Gastroesophageal sphincter (tissue), 4 donors: ENCODE measurements around the gene DAPK1. TPM values are rescaled to one million over a fixed set of nuclear protein-coding genes. Genes with fewer than 3 reads are reported as not detected.
A peak's percentile ranks its signal among the peaks of the same experiment; 100 is the strongest.

Experiments used
- ATAC-seq: fragments of 150-250 bp; one replicate; pipeline ENCODE4 v1.9.1; 2016; ENCODE audit warnings: mild to moderate bottlenecking, moderate library complexity
- H3K27ac ChIP-seq, 4 donors: fragments of 200-600 bp; sonication (generic) in 3 of 4; 1 replicate in 3 of 4; 2 replicates in 1 of 4; pipeline ENCODE4 v1.5.1; 2016 to 2019
- H3K27me3 ChIP-seq: fragments of 200-600 bp; sonication (generic); one replicate; pipeline ENCODE4 v1.5.1; 2019
- H3K36me3 ChIP-seq, 2 donors: fragments of 200-600 bp; sonication (generic); one replicate each; pipeline ENCODE4 v1.5.1; 2019; ENCODE audit warnings: control low read depth in 1 of 2
- H3K4me1 ChIP-seq, 3 donors: fragments of 200-600 bp; sonication (generic); 1 replicate in 2 of 3; 2 replicates in 1 of 3; pipeline ENCODE4 v1.5.1; 2016 to 2019; ENCODE audit warnings: control low read depth in 2 of 3
- H3K4me3 ChIP-seq, 2 donors: fragments of 200-600 bp; sonication (generic); one replicate each; pipeline ENCODE4 v1.5.1; 2019; ENCODE audit warnings: mild to moderate bottlenecking in 1 of 2, moderate library complexity in 1 of 2
- H3K9me3 ChIP-seq, 3 donors: fragments of 200-600 bp; sonication (generic); one replicate each; pipeline ENCODE4 v1.5.1; 2017 to 2019; ENCODE audit warnings: control low read depth in 2 of 3
- CTCF ChIP-seq, 4 experiments: fragments of 200-600 bp in 2 of 4; fragments of 450-650 bp in 2 of 4; sonication (generic) in 1 of 4; IDR thresholded peaks; one replicate each; pipeline ENCODE4 v1.5.1; 2017 to 2019; ENCODE audit warnings: antibody characterized with exemption in 4 of 4, mild to moderate bottlenecking in 2 of 4, moderate library complexity in 2 of 4
- EP300 ChIP-seq: sonication (generic); formaldehyde crosslinking; IDR thresholded peaks from one replicate; pipeline ENCODE4 v1.6.1; 2017; ENCODE audit warnings: antibody characterized with exemption, mild to moderate bottlenecking
- POLR2A ChIP-seq, 2 donors: fragments of 450-650 bp; IDR thresholded peaks; one replicate each; pipeline ENCODE4 v1.6.1; 2017; ENCODE audit warnings: antibody characterized with exemption in 2 of 2, mild to moderate bottlenecking in 2 of 2, moderate library complexity in 1 of 2
- POLR2AphosphoS5 ChIP-seq: sonication (generic); formaldehyde crosslinking; IDR thresholded peaks from one replicate; pipeline ENCODE4 v1.6.1; 2017; ENCODE audit warnings: antibody characterized with exemption
- WGBS, 2 donors: methylation state at CpG; one replicate each; pipeline ENCODE4 v1.1.5; 2018; ENCODE audit warnings: low coverage in 1 of 2; 5-methylcytosine and 5-hydroxymethylcytosine counted together
- total RNA-seq, 4 donors: library from RNA; depleted of rRNA; stranded (reverse); fragments of >200 nt; gene quantifications; one replicate each; pipeline ENCODE4 v1.1.0, GENCODE V29; 2016

Gene DAPK1
- total RNA-seq, 4 donors from 2014 or later, result 52.3 to 119 (median 75.3) TPM

- WGBS, 2 donors, result 86 to 87% methylated on average over 1 to 5 of the region's 47 CpGs
- Histone ChIP-seq H3K4me1 (peaks cover 0 to 35% (median 2%) of the 10 kb centered on the region in 3 donors), H3K9me3 (no peaks in the 10 kb centered on the region), H3K36me3 (peaks cover 0 to 59% of the 10 kb centered on the region in 2 donors), H3K27me3 (no peaks in the 10 kb centered on the region), H3K4me3 (no peak overlapping the region), H3K27ac (no peak overlapping the region)
- TF ChIP-seq POLR2AphosphoS5 (no peak), EP300 (no peak), CTCF (IDR thresholded peaks at IDR 0.05) (no peak), POLR2A (IDR thresholded peaks at IDR 0.05) (no peak)
- no peak for ATAC-seq
Measured at GRCh38 chr9:87659534-87660419, 162.1 kb downstream of the DAPK1 start.

GRCh38 chr9:87661241-87661640 is 163.6 kb downstream of the DAPK1 start:
- TF ChIP-seq CTCF (IDR thresholded peaks at IDR 0.05) (no peak), EP300 (no peak), POLR2AphosphoS5 (no peak)
- peaks cover 0 to 66% of the 10 kb centered on the region in 2 donors for H3K36me3 ChIP-seq
- peaks cover 0 to 25% (median 2%) of the 10 kb centered on the region in 3 donors for H3K4me1 ChIP-seq
- no peaks in the 10 kb centered on the region for H3K27me3 ChIP-seq
- no peak for ATAC-seq
- peak overlapping the region in 1 of 4 donors; percentile 15 for H3K27ac ChIP-seq
- no peak overlapping the region for H3K4me3 ChIP-seq
- no peaks in the 10 kb centered on the region for H3K9me3 ChIP-seq
- 82 to 92% methylated on average over 1 of the region's 1 CpG for WGBS, 2 donors

DNA sequence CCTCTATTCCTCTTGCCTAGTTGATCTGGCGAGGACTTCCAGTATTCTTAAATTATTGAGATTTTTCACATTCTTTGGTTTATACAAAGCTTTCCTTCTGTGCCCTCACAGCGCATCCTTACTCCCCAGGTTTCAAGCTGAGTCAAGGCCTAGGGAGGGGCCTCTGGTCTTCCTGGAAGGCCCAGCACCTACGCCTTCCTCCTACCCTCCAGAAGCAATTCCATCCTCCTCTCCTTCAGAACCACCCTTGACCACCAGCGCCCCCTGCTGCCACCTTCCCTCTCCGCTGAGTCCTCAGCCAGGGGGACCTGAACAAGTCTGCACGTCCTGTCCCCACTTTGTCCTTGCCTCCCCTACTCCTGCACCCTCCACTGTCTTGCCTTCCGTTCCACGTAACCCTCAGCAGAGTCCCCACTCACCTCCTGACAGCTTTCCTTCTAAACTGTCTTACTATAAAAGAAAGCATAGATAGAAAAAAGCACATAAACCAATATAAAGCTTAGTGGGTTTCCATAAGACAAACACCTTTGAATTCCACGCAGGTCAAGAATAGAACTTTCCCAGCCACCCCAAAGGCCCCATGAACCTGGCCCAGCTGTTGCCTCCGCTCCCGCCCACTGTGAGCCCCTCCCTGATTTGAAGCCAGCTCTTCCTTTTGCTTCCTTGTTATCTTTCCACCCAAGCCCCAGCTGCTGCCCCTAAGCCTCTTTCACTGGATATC is 165.3 kb downstream of the DAPK1 start:
- peak; percentile 44 to 81 (median 72) for TF ChIP-seq CTCF (IDR thresholded peaks at IDR 0.05)
- TF ChIP-seq POLR2A (IDR thresholded peaks at IDR 0.05), result no peak
- H3K27me3 ChIP-seq, result no peaks in the 10 kb centered on the region
- H3K4me3 ChIP-seq, result no peak overlapping the region
- ATAC-seq, result peak; percentile 47
- H3K4me1 ChIP-seq, result peaks cover 0 to 13% (median 0%) of the 10 kb centered on the region in 3 donors
- H3K9me3 ChIP-seq, result peaks cover 0 to 8% (median 0%) of the 10 kb centered on the region in 3 donors
- WGBS, 2 donors, result 70 to 73% methylated on average over 8 to 11 of the region's 11 CpGs
- H3K27ac ChIP-seq, result no peak overlapping the region
- H3K36me3 ChIP-seq, result peaks cover 0 to 77% of the 10 kb centered on the region in 2 donors

DNA sequence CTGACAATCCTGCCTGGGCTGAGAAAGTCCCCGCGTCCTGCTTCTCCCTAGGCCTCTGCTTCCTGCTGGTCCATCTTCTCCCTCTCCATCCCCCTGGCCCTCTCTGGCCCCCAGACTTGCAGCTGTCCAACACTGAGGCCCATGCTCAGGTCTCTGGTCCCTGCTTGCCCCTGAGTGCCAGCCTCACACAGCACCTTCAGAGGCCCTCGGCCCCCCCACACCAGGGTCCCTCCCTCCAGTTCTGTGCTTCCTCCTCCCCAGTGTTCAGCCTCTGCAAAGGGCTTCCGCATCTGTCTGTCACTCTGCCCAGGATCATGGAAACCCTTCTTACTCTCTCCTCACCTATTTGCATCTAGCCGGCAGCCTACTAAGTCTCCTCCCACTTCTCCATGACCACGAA is 165.9 kb downstream of the DAPK1 start:
- H3K27ac ChIP-seq, result no peak overlapping the region
- H3K27me3 ChIP-seq, result no peaks in the 10 kb centered on the region
- H3K9me3 ChIP-seq, result peaks cover 0 to 8% (median 0%) of the 10 kb centered on the region in 3 donors
- H3K36me3 ChIP-seq, result peaks cover 0 to 77% of the 10 kb centered on the region in 2 donors
- WGBS, 2 donors, result 94 to 96% methylated on average over 2 to 6 of the region's 6 CpGs
- ATAC-seq, result no peak
- H3K4me3 ChIP-seq, result no peak overlapping the region
- H3K4me1 ChIP-seq, result peaks cover 0 to 13% (median 0%) of the 10 kb centered on the region in 3 donors
- no peak for TF ChIP-seq POLR2AphosphoS5

DNA sequence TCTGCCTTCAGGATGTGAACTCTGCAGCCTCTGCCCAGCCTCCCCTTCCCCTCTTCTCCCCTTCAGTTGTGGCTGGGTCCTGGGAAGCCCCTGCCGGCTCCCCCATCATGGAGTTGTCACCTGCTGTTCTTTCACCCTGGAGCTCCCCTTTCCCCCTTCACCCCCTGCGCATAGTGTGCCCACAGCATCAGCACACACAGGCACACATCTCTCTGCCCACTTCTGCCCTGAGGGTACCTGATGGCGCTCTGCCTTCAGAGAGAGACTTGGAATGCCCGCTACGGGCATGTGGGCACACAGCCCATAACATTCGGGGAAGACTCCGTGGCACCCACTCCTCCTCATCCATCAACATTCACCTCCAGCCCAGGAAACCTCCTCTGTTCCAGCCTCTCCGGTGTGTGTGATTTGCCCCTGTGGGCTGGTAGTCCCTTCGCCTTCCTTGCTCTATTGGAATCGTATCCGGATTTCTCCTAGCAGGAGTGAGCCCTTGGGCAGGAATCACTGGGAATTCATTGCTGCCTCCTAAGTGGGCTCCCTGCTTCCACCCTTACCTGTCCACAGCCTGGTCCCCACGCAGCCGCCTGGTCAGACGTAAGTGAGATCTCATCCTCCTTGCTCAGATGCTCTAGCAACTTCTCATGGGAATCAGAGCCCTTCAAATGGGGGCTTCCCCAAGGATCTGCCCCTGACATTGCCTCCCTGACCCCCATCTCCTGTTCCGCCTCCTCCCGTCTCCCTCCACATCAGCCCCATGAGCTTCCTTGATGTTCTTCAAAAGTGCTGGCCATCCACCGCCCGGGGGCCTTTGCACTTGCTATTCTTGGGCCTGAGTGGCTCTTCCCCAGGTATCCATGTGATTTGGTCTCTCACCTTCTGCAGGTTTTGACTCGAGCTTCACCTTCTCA is 166.7 kb downstream of the DAPK1 start:
- no peak overlapping the region for H3K4me3 ChIP-seq
- ATAC-seq, result no peak
- H3K27ac ChIP-seq, result no peak overlapping the region
- 75 to 91% methylated on average over 15 of the region's 19 CpGs for WGBS, 2 donors
- peaks cover 0 to 73% of the 10 kb centered on the region in 2 donors for H3K36me3 ChIP-seq
- H3K4me1 ChIP-seq, result peaks cover 0 to 13% (median 0%) of the 10 kb centered on the region in 3 donors
- peaks cover 0 to 8% (median 0%) of the 10 kb centered on the region in 3 donors for H3K9me3 ChIP-seq
- no peaks in the 10 kb centered on the region for H3K27me3 ChIP-seq
- no peak for TF ChIP-seq POLR2AphosphoS5
- no peak for TF ChIP-seq CTCF (IDR thresholded peaks at IDR 0.05)
- no peak for TF ChIP-seq EP300
- no peak for TF ChIP-seq POLR2A (IDR thresholded peaks at IDR 0.05)
